NCI-H2227 treated with DMSO at 0.1 percent for 48 hours (cell line): ENCODE measurements around the gene UNG.
A peak's percentile ranks its signal among the peaks of the same experiment; 100 is the strongest.

ENCODE experiments used
- DNase-seq: peaks from one replicate; lab custom pipeline; 2025; lab: John Stamatoyannopoulos, UW

The UNG gene

DNA sequence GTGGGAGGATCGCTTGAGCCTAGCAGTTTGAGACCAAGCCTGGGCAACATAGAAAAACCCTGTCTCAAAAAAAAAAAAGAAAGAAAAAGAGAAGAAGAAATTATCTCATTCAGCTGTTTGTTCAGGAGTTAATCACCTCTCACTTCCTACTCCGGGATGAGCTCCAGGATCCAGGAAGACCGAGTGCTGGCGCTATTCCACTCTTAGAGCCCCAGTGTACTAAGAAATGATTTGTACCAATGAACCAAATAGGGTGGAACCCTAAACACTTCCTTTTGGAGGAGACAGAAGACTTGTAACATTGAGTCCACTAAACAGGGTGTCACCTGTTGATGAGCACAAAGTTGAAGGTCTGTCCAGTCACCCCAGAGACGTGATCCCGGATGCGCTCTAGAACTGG, 7.7 kb upstream of the UNG start:
- DNase-seq: no peak

- DNase-seq: no peak
Observed at GRCh38 chr12:109092497-109093021, 4.8 kb upstream of the UNG start.

DNA sequence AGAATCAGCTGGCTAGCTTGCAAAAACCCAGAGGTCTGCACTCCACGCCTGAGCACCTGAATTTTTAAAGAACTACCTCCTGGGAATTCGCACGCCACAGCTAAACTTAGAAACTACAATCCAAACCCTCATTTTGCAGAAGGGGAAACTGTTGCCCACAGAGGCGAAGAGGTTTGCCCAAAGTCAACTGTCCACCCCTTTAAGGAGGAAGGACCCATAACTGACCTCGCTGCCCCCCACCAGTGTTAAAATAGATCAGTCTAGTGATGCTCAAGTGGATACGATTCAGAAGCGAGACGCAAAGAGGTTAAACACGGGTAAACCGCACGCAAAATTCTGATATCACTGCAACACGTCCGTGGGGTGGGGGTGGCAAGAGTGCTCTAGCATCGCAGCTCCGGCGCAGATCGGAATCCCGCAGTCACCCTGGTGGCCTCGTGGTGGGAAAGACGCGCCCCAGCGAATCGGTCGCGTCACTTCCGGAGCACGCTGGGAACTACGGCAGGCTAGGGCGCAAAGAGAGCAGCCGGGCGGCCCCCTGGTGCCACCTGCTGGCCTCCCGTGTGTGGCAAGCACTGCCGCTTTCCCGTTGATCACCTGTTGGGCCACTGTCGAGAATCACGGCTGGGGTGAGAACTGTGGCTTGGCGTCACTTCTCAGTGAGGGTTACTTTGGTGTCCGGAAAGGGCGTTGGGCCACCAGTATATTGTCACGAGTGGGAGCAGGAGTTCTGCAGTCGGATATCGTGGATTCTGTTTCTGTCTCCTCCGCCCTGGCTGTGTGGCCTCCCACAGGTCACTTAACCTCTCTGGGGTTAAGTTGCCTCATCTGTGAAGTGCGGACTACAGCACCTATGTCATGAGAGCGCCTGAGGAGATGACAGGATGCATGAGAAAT, 4.1 kb upstream of the UNG start, which contains the start of gene ALKBH2:
ALKBH2 (minus strand) TSS at position 451 of the 897 bp plus-strand sequence. CDS start 686 bp downstream, outside the sequence.
- peak; percentile 90 for DNase-seq

DNA sequence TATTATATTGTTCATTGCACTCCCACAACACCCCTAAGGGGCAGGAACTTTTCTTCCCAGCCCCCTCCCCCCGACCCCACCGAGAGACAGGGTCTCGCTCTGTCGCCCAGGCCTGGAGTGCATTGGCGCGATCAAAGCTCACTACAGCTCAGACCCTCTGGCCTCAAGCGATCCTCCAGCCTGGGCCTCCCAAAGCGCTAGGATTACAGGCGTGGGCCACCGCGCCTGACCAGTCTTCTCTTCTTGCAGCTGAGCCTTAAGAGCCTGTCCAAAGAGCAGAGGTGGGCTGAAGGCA, 310 bp upstream of the UNG start:
- DNase-seq: no peak

DNA sequence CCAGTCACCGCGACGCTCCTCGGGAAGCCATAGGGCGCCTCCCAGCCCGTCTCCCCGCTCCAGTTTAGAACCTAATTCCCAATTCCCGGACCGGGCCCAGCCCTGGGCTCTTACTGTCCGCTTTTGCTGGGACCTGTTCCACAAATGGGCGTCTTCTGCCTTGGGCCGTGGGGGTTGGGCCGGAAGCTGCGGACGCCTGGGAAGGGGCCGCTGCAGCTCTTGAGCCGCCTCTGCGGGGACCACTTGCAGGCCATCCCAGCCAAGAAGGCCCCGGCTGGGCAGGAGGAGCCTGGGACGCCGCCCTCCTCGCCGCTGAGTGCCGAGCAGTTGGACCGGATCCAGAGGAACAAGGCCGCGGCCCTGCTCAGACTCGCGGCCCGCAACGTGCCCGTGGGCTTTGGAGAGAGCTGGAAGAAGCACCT, 797 bp downstream of the UNG start:
- no peak for DNase-seq

GRCh38 chr12:109098651-109099050, 1.3 kb downstream of the UNG start:
- DNase-seq: no peak

DNA sequence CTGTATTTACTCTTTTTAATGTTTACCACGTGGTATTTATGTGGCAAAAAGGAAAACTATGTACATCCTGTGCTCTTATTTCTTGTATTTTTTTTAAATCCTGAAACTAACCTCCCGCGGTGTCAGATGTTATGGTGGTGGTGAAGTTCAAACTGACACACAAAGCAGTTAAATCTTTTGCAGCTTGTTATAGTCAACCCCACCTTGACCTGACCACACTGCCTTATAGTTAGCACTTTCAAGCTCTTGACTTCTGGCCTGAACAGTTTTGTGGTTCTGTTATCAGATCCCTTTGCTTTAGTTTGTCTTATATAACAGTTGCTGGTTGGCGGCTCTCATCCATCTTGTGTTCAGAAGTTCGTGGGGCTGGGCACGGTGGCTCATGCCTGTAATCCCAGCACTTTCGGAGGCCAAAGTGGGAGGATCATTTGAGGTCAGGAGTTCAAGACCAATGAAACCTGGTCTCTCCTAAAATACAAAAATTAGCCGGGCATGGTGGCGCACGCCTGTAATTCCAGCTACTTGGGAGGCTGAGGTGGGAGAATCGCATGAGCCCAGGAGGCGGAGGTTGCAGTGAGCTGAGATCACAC, 2.1 kb downstream of the UNG start:
- no peak for DNase-seq

DNA sequence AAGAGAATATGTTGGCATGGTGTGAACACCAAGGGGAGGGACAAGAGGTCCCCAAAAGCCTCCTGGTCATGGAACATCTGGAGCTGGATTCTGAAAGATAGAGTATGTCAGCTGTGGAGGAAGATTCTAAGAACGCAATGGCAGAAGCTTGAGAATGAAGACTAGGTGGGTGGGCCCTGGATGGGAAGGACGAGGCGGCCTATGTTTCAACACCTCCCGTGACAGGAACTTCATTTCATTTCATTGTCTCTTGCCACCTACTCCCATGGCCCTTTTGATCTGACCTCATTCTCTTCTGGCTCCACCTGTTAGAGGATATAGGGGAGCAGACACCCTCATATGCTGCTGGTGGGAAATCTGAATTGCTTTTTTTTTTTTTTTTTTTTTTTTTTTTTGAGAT, 3.3 kb downstream of the UNG start:
- DNase-seq: no peak

- no peak for DNase-seq
Observed at GRCh38 chr12:109102491-109102890, 5.1 kb downstream of the UNG start.

DNA sequence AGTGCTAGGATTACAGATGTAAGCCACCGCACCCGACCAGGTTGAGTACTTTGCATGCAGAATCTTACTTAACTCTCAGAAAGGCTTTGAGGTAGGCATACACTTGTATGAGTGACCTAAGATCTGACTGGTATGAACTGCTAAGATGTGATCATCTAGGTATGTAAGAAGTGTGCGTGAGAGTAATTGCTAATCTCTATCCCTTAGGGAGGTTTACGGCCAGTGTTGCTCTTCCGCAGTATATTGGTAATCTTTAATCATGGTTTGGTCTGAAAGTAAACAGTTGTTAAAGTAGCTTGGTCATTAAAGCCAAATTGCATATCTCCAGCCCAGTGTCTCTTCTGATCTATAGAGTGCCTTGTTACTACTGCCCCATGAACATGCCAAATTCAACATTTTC, 7.8 kb downstream of the UNG start:
- no peak for DNase-seq

GRCh38 chr12:109109746-109110350, 12.5 kb downstream of the UNG start:
- DNase-seq: no peak

DNA sequence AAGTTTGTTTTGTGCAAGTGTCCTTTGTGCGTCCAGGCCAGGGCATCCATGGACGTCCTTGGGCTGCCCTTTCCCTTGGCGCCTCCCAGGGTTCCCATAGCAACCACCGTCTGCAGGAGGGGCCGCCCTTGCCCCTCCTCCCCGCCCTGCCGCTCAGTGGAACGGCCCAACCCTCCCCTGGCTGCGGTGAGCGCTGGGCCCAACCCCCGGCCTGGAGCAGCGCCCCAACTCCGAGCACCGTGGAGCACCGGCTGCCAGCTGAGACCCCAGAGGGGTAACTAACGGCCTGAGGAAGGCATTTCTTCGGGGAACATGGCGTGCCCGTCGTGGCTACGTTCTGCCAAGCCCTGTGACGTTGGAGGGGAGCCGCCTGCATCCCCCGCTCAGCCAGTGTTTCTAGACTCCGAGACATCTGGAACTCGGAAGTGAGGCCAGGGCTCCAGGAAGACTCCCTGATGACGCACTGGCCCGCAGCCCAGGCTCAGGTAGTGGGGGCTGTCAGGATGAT, 13.6 kb downstream of the UNG start:
- DNase-seq: peak; percentile 91

- DNase-seq: no peak
Observed at GRCh38 chr12:109112720-109113465, 15.5 kb downstream of the UNG start.

DNA sequence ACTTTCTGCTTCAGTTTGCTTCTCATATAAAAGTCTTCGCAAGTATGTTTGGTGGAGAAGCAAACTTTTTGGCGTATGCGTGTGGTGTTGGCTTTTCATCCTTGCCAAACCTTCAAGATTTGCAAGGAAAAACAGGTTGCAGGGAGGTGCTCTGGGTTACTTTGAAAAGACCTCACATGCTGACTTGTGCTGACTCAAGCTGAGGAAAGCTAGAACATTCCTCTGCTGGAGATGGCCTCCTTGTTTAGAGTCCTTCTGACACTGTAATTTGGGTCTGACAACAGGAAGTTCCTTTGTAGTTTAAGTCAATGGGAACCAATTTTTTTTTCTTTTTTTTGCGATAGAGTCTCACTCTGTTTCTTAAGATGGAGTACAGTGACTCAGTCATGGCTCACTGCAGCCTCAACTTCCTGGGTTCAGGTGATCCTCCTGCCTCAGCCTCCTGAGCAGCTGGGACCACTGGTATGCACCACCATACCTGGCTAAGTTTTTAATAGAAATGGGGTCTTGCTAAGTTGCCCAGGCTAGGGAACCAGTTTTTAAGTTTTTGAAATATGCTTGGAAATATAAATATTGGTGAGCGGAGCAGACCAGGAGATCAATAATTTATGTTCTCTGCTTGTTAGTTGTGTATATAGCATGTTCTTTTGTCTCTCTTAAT, 16.4 kb downstream of the UNG start:
- no peak for DNase-seq

GRCh38 chr12:109114644-109115043, 17.2 kb downstream of the UNG start:
- no peak for DNase-seq

- DNase-seq: no peak
Observed at GRCh38 chr12:109115404-109115757, 18.0 kb downstream of the UNG start.

DNA sequence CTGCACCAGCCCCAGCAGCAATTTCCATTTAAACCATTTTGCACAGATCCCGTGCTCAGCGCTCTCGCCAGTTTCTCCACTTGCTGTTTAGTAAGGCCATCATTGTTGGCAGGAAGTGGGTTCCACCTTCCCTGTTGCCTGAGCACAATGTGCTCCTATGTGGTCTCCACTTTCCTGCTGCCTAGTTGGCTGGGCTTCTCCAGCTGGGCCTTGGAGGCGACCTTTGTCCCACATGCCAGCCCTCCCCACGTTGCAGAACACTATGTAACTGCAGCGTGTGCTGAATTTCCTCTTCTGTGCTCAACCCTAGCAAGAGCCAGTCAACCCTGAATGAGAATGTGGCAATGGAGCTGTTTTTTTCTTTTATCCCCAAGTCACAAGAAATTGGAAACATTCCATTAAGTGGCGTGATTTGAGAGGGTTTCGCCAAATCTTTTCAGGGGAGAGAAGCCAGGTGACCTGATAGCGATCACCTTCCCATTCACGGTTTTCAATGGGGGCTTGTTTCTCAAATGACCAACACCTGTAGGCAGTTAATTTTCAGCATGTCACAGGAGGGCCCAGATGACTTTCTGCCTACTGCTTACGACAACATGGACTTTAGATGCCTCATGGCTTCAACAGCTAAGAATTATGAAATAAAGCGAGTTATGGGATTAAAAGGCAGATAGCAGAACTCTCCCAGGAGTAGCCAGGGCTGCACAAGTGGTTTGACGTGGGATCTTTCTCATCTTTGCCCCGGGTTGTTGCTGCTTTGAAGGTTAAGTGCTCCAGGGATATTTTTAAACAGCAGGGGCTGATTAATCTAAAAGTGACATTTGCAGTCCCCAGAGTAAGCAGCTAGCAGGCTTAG, 18.6 kb downstream of the UNG start, which contains the start of gene ACACB:
ACACB (plus strand) TSS at position 830 of the 853 bp plus-strand sequence. CDS start 22,819 bp downstream, outside the sequence.
- peak; percentile 34 for DNase-seq

DNA sequence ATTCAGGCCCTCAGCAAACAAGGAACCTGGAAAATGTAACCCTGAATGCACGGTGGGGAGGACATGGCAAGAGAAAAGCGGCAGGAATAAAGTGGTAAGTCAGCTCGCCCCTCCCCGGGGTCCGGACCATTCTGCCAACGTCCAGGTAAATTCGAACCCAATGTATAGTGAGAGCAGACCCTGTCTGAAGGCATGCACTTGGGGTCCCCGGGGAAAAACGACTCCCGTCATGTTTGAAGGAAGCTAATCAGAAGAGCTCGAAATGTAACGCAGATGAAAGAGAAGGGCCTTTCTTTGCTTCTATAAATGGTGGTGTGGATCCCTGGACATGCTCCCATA, 19.2 kb downstream of the UNG start:
- DNase-seq: no peak

DNA sequence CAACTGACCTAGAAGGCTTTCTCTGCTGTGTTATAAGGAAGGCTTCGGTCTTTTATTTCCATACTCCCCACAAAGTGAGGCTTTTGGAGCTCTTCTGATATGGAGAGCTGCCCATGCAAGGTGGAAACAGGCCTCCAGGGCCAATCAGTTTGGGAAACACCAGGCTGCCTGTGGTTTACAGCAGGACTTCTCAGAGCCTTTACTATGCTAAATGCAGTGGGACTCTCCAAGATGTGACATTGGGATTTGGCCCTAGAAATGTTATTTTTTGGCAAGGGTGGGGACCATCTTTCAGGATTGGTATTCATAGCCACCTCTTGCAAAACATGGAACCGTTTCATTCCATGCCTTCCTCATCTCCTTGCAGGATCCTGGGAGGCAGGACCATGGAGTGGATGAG, 22.7 kb downstream of the UNG start:
- DNase-seq: no peak

GRCh38 chr12:109120557-109120956, 23.2 kb downstream of the UNG start:
- no peak for DNase-seq
